ENCODE data around the gene MTCL1.

The MTCL1 gene

DNA sequence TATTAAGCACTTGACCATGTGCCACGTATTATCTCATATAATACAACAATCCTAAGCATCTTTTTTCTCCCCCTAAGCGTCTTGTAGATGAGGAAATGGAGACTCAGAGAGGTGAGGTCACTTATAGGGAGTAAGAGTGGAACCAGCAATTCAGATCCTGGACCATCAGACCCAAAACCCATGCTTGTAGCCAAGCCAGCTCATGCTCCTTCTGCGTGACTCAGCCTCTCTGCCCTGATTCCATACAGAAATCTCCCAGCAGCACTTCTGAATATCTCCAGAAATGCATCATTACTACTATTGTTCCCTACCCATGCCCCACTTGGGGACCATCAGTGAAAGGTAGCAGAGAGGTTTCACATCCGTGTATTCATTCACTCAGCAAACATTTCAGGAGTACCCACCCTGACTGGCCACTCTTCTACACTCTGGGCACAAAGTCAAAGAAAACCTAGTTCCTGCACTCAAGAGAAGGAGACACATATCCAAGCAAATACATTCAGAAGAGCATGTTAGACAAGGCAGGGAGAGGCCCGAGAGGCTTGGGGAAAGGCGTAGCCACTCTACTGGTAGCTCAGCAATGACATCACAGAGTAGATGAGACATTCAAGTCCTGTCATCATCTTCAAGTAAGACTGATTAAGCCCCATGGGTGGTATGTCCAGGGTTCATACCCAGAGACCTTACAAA, 141.9 kb downstream of the MTCL1 start:
- Histone ChIP-seq H4K8ac (ENCODE audit: low read depth, low read length) (no peak overlapping the region), H2BK120ac (ENCODE audit: insufficient read depth, low read length, poor library complexity) (no peak overlapping the region), H2BK12ac (ENCODE audit: low read length) (no peak overlapping the region), H3K27ac (ENCODE audit: low read depth, low read length) (no peak overlapping the region), H3K18ac (ENCODE audit: low read length) (no peak overlapping the region), H3K9ac (ENCODE audit: low read length) (no peak overlapping the region), H3K4me1 (ENCODE audit: control insufficient read depth in 1 of 2, insufficient read depth in 2 of 2, low read length in 2 of 2) (no peaks in the 10 kb centered on the region), H4K91ac (ENCODE audit: low read depth, low read length) (no peak overlapping the region), H3K36me3 (ENCODE audit: control insufficient read depth in 1 of 2, insufficient read depth in 2 of 2, low read length in 2 of 2) (no peaks in the 10 kb centered on the region), H2BK5ac (ENCODE audit: low read depth, low read length, poor library complexity) (no peak overlapping the region), H3K4me3 (ENCODE audit: low read depth, low read length) (no peak overlapping the region), H4K12ac (ENCODE audit: low read depth, low read length) (no peak overlapping the region), H2AK5ac (ENCODE audit: low read length) (no peak overlapping the region), H3K4me2 (ENCODE audit: low read length) (no peak overlapping the region), H2AFZ (ENCODE audit: insufficient read depth, low read length, poor library complexity) (no peak overlapping the region), H3K14ac (ENCODE audit: low read length) (no peak overlapping the region), H3K79me1 (ENCODE audit: low read length) (no peaks in the 10 kb centered on the region), H3K27me3 (ENCODE audit: insufficient read depth, low read length) (no peaks in the 10 kb centered on the region), H3K79me2 (ENCODE audit: control insufficient read depth, insufficient read depth, low read length, poor library complexity) (no peaks in the 10 kb centered on the region), H3K23ac (ENCODE audit: low read length) (no peak overlapping the region), H3K4ac (ENCODE audit: low read depth, low read length) (no peak overlapping the region), H3K9me3 (ENCODE audit: insufficient read depth, low read depth, low read length) (no peaks in the 10 kb centered on the region)
- DNase-seq = no peak
- no CpG with 5 or more reads among the region's 6 CpGs for WGBS (ENCODE audit: extremely low coverage, insufficient coverage, insufficient read length)

DNA sequence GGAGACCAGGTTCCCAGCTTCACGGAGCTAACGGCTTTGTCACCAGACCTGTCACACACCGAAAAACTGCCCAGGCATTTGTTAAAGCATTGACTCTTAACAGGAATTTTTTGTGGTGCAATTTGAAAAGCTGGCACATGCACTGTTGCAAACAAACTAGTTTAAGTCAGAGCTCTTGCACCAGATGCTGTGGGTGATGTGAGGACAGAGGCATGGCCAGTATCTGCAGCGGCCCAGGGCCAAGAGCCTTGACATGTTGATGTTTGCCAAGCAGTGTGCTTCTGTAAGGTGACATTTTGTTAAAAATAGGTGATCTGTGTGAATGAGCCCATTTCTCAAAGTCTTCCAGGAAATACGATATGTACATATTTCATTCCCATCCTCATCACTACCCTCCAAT, 142.5 kb downstream of the MTCL1 start:
- no peak overlapping the region for H2BK12ac ChIP-seq (ENCODE audit: low read length)
- no peaks in the 10 kb centered on the region for H3K4me1 ChIP-seq (ENCODE audit: control insufficient read depth in 1 of 2, insufficient read depth in 2 of 2, low read length in 2 of 2)
- H3K14ac ChIP-seq (ENCODE audit: low read length) = no peak overlapping the region
- H3K18ac ChIP-seq (ENCODE audit: low read length) = no peak overlapping the region
- H3K4me3 ChIP-seq (ENCODE audit: low read depth, low read length) = no peak overlapping the region
- H4K91ac ChIP-seq (ENCODE audit: low read depth, low read length) = no peak overlapping the region
- H3K23ac ChIP-seq (ENCODE audit: low read length) = no peak overlapping the region
- WGBS (ENCODE audit: extremely low coverage, insufficient coverage, insufficient read length) = no CpG with 5 or more reads among the region's 5 CpGs
- H2AFZ ChIP-seq (ENCODE audit: insufficient read depth, low read length, poor library complexity) = no peak overlapping the region
- no peak overlapping the region for H2AK5ac ChIP-seq (ENCODE audit: low read length)
- H2BK5ac ChIP-seq (ENCODE audit: low read depth, low read length, poor library complexity) = no peak overlapping the region
- H2BK120ac ChIP-seq (ENCODE audit: insufficient read depth, low read length, poor library complexity) = no peak overlapping the region
- H3K9ac ChIP-seq (ENCODE audit: low read length) = no peak overlapping the region
- peak in 1 of 2 donors; percentile 48 for DNase-seq
- no peak overlapping the region for H3K4ac ChIP-seq (ENCODE audit: low read depth, low read length)
- H3K79me1 ChIP-seq (ENCODE audit: low read length) = no peaks in the 10 kb centered on the region
- H4K12ac ChIP-seq (ENCODE audit: low read depth, low read length) = no peak overlapping the region
- no peaks in the 10 kb centered on the region for H3K9me3 ChIP-seq (ENCODE audit: insufficient read depth, low read depth, low read length)
- no peak overlapping the region for H3K27ac ChIP-seq (ENCODE audit: low read depth, low read length)
- H3K27me3 ChIP-seq (ENCODE audit: insufficient read depth, low read length) = no peaks in the 10 kb centered on the region
- no peaks in the 10 kb centered on the region for H3K79me2 ChIP-seq (ENCODE audit: control insufficient read depth, insufficient read depth, low read length, poor library complexity)
- H3K4me2 ChIP-seq (ENCODE audit: low read length) = no peak overlapping the region
- H3K36me3 ChIP-seq (ENCODE audit: control insufficient read depth in 1 of 2, insufficient read depth in 2 of 2, low read length in 2 of 2) = no peaks in the 10 kb centered on the region
- H4K8ac ChIP-seq (ENCODE audit: low read depth, low read length) = no peak overlapping the region

GRCh38 chr18:8848541-8848940, 143.2 kb downstream of the MTCL1 start:
- Histone ChIP-seq H3K79me2 (ENCODE audit: control insufficient read depth, insufficient read depth, low read length, poor library complexity) (no peaks in the 10 kb centered on the region), H3K23ac (ENCODE audit: low read length) (no peak overlapping the region), H4K91ac (ENCODE audit: low read depth, low read length) (no peak overlapping the region), H3K4me3 (ENCODE audit: low read depth, low read length) (no peak overlapping the region), H2BK120ac (ENCODE audit: insufficient read depth, low read length, poor library complexity) (no peak overlapping the region), H2BK5ac (ENCODE audit: low read depth, low read length, poor library complexity) (no peak overlapping the region), H2BK12ac (ENCODE audit: low read length) (no peak overlapping the region), H4K8ac (ENCODE audit: low read depth, low read length) (no peak overlapping the region), H2AK5ac (ENCODE audit: low read length) (no peak overlapping the region), H3K4ac (ENCODE audit: low read depth, low read length) (no peak overlapping the region), H3K14ac (ENCODE audit: low read length) (no peak overlapping the region), H3K27ac (ENCODE audit: low read depth, low read length) (no peak overlapping the region), H3K79me1 (ENCODE audit: low read length) (no peaks in the 10 kb centered on the region), H4K12ac (ENCODE audit: low read depth, low read length) (no peak overlapping the region), H3K9me3 (ENCODE audit: insufficient read depth, low read depth, low read length) (no peaks in the 10 kb centered on the region), H3K9ac (ENCODE audit: low read length) (no peak overlapping the region), H3K4me1 (ENCODE audit: control insufficient read depth in 1 of 2, insufficient read depth in 2 of 2, low read length in 2 of 2) (no peaks in the 10 kb centered on the region), H2AFZ (ENCODE audit: insufficient read depth, low read length, poor library complexity) (no peak overlapping the region), H3K4me2 (ENCODE audit: low read length) (no peak overlapping the region), H3K36me3 (ENCODE audit: control insufficient read depth in 1 of 2, insufficient read depth in 2 of 2, low read length in 2 of 2) (no peaks in the 10 kb centered on the region), H3K18ac (ENCODE audit: low read length) (no peak overlapping the region), H3K27me3 (ENCODE audit: insufficient read depth, low read length) (no peaks in the 10 kb centered on the region)
- no peak for DNase-seq
- 100% methylated on average over 2 of the region's 3 CpGs for WGBS (ENCODE audit: extremely low coverage, insufficient coverage, insufficient read length)

DNA sequence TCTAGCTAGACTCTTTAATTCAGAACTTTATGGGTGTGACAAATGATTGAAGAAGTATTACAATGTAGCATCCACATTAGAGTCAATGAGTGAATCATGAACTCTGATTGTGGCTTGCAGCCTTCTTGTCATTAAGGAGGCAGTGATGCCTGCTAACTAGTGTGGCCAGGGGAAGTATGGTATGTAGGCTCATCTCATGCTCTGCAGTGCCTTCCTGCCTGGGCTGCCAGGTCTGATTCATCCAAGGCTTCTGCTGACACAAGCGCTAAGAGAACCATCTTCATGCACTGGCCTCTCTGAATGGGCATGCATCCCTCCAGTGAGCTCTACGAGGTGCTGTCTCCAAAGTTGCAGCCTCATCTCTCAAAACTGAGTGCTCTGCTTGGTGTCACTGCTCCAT, 144.3 kb downstream of the MTCL1 start:
- H2AFZ ChIP-seq (ENCODE audit: insufficient read depth, low read length, poor library complexity) = no peak overlapping the region
- no peaks in the 10 kb centered on the region for H3K79me2 ChIP-seq (ENCODE audit: control insufficient read depth, insufficient read depth, low read length, poor library complexity)
- no peak overlapping the region for H3K18ac ChIP-seq (ENCODE audit: low read length)
- no peak overlapping the region for H3K9ac ChIP-seq (ENCODE audit: low read length)
- H4K8ac ChIP-seq (ENCODE audit: low read depth, low read length) = no peak overlapping the region
- H2AK5ac ChIP-seq (ENCODE audit: low read length) = no peak overlapping the region
- no peak overlapping the region for H3K23ac ChIP-seq (ENCODE audit: low read length)
- H3K14ac ChIP-seq (ENCODE audit: low read length) = no peak overlapping the region
- H3K4me1 ChIP-seq (ENCODE audit: control insufficient read depth in 1 of 2, insufficient read depth in 2 of 2, low read length in 2 of 2) = no peaks in the 10 kb centered on the region
- no peak overlapping the region for H3K4me2 ChIP-seq (ENCODE audit: low read length)
- H3K79me1 ChIP-seq (ENCODE audit: low read length) = no peaks in the 10 kb centered on the region
- H3K36me3 ChIP-seq (ENCODE audit: control insufficient read depth in 1 of 2, insufficient read depth in 2 of 2, low read length in 2 of 2) = no peaks in the 10 kb centered on the region
- no peak overlapping the region for H3K27ac ChIP-seq (ENCODE audit: low read depth, low read length)
- no peak overlapping the region for H2BK120ac ChIP-seq (ENCODE audit: insufficient read depth, low read length, poor library complexity)
- no peak overlapping the region for H2BK12ac ChIP-seq (ENCODE audit: low read length)
- no peak overlapping the region for H4K91ac ChIP-seq (ENCODE audit: low read depth, low read length)
- no peak overlapping the region for H3K4me3 ChIP-seq (ENCODE audit: low read depth, low read length)
- DNase-seq = no peak
- H2BK5ac ChIP-seq (ENCODE audit: low read depth, low read length, poor library complexity) = no peak overlapping the region
- no CpG with 5 or more reads among the region's 2 CpGs for WGBS (ENCODE audit: extremely low coverage, insufficient coverage, insufficient read length)
- no peaks in the 10 kb centered on the region for H3K27me3 ChIP-seq (ENCODE audit: insufficient read depth, low read length)
- no peak overlapping the region for H3K4ac ChIP-seq (ENCODE audit: low read depth, low read length)
- H3K9me3 ChIP-seq (ENCODE audit: insufficient read depth, low read depth, low read length) = no peaks in the 10 kb centered on the region
- no peak overlapping the region for H4K12ac ChIP-seq (ENCODE audit: low read depth, low read length)

Measured in trophoblast cell (in vitro differentiated cells and primary cell).